K562 (cell line): ENCODE data around the gene SERGEF. TPM values are rescaled to one million over a fixed set of nuclear protein-coding genes. Genes with fewer than 3 reads are reported as not detected.

ENCODE experiments used
- ATAC-seq: fragments of 200-7000 bp; cut with Tn5 transposase; 3 replicates; pipeline ENCODE4 v1.9.1; 2020; ENCODE audit warnings: moderate library complexity
- BruUV-seq: library from RNA; stranded (reverse); fragments of 400-500 nt; replicated peaks from 2 replicates; lab custom pipeline; 2021; lab: Mats Ljungman, UMichigan
- CTCF ChIA-PET: fragments of 300-600 bp; formaldehyde crosslinking; extraction: SDS; loops from one replicate; lab custom pipeline; 2021; ENCODE audit warnings: low intra/inter-chr PET ratio; lab: Yijun Ruan, JAX
- POLR2A ChIA-PET: fragments of 300-600, 350-650 bp; sonication (Branson Sonifier 250); formaldehyde crosslinking; extraction: SDS; loops from one replicate; lab custom pipeline; 2021; ENCODE audit warnings: antibody characterized with exemption, inconsistent platforms; lab: Yijun Ruan, JAX
- DNase-seq, 4 experiments: peaks; one replicate each; pipeline versions ENCODE4 v3.0.0 to v3.0.0-alpha.2; 2011 to 2018; ENCODE audit warnings: low spot score in 3 of 4, mixed read lengths in 3 of 4; ENCODE audit errors: extremely low read depth in 1 of 4
- FAIRE-seq: peaks from 2 replicates; lab custom pipeline; 2011; peaks lifted over from hg19 to GRCh38; lab: Jason Lieb, UNC
- H2AFZ ChIP-seq: 2 replicates; pipeline ENCODE4 v1.6.0; 2011; ENCODE audit warnings: low read depth, low read length, control low read depth, inconsistent platforms
- H3K27ac ChIP-seq: fragments of 200-600 bp; 3 replicates; pipeline ENCODE4 v1.8.0; 2011; ENCODE audit warnings: low read depth, mild to moderate bottlenecking, control low read depth, inconsistent platforms, low read length, moderate library complexity, mixed read lengths; ENCODE audit errors: extremely low read depth
- H3K27me3 ChIP-seq, 2 experiments: fragments of 300-600 bp in 1 of 2; 2 replicates in 1 of 2; 3 replicates in 1 of 2; pipeline versions ENCODE4 v1.6.0 to v1.8.0; 2011; ENCODE audit warnings: inconsistent platforms in 2 of 2, low read length in 2 of 2, mild to moderate bottlenecking in 1 of 2, mixed read lengths in 1 of 2, moderate library complexity in 1 of 2; ENCODE audit not compliant: control insufficient read depth in 2 of 2, insufficient read depth in 2 of 2
- H3K36me3 ChIP-seq: fragments of 300-600 bp; 3 replicates; pipeline ENCODE4 v1.8.0; 2011; ENCODE audit warnings: mild to moderate bottlenecking, low read length, inconsistent platforms; ENCODE audit not compliant: control insufficient read depth, insufficient read depth
- H3K4me1 ChIP-seq, 2 experiments: fragments of 200-600 bp in 1 of 2; replicated peaks in 1 of 2; 2 replicates in 1 of 2; 3 replicates in 1 of 2; pipeline versions ENCODE4 v1.5.1 to v1.8.0; 2011; ENCODE audit warnings: inconsistent platforms in 2 of 2, low read length in 2 of 2, mild to moderate bottlenecking in 1 of 2, mixed read lengths in 1 of 2, moderate library complexity in 1 of 2; ENCODE audit not compliant: control insufficient read depth in 2 of 2, insufficient read depth in 2 of 2
- H3K4me2 ChIP-seq: 2 replicates; pipeline ENCODE4 v1.6.1; 2011; ENCODE audit warnings: low read length, control low read depth, inconsistent platforms, mixed read lengths; ENCODE audit not compliant: insufficient read depth
- H3K4me3 ChIP-seq: fragments of 200-600 bp; sonication (generic), shearing (Covaris generic); 2 replicates; pipeline ENCODE4 v1.5.1; 2016; ENCODE audit warnings: control low read depth, inconsistent platforms
- H3K79me2 ChIP-seq: fragments of 200-600 bp; 3 replicates; pipeline ENCODE4 v1.8.0; 2011; ENCODE audit warnings: low read length, inconsistent platforms; ENCODE audit not compliant: control insufficient read depth, insufficient read depth
- H3K9ac ChIP-seq, 2 experiments: 2 replicates each; pipeline versions ENCODE4 v1.6.0 to v1.6.1; 2011; ENCODE audit warnings: low read depth in 2 of 2, low read length in 2 of 2, control low read depth in 1 of 2, inconsistent platforms in 1 of 2, mild to moderate bottlenecking in 1 of 2, mixed read lengths in 1 of 2; ENCODE audit not compliant: insufficient read depth in 1 of 2
- H3K9me1 ChIP-seq: one replicate; pipeline ENCODE4 v1.6.0; 2011; ENCODE audit warnings: inconsistent platforms, mild to moderate bottlenecking, low read length, moderate library complexity; ENCODE audit not compliant: control insufficient read depth, insufficient read depth
- H3K9me3 ChIP-seq: replicated peaks from 2 replicates; pipeline ENCODE4 v1.5.1; 2011; ENCODE audit warnings: low read depth, low read length, inconsistent platforms; ENCODE audit not compliant: control insufficient read depth, insufficient read depth
- H4K20me1 ChIP-seq: replicated peaks from 2 replicates; pipeline ENCODE4 v1.6.1; 2011; ENCODE audit warnings: low read length, inconsistent platforms, mixed read lengths; ENCODE audit not compliant: control insufficient read depth, insufficient read depth
- C11orf30 ChIP-seq: fragments of 450-650 bp; IDR thresholded peaks from 2 replicates; pipeline ENCODE4 v1.6.1; 2016; ENCODE audit warnings: low read depth, mild to moderate bottlenecking
- LEF1 ChIP-seq: fragments of 450-650 bp; IDR thresholded peaks from 2 replicates; pipeline ENCODE4 v1.6.1; 2016; ENCODE audit warnings: mild to moderate bottlenecking
- THAP7 ChIP-seq: fragments of 250-450 bp; sonication (Bioruptor Pico); IDR thresholded peaks from 2 replicates; pipeline ENCODE4 v1.5.0; 2021
- ZNF316 ChIP-seq: fragments of 450-650 bp; IDR thresholded peaks from 2 replicates; pipeline ENCODE4 v1.6.1; 2016
- ZNF445 ChIP-seq: fragments of 250-450 bp; sonication (Bioruptor Pico); IDR thresholded peaks from 2 replicates; pipeline ENCODE4 v1.4.0; 2020; ENCODE audit warnings: low read depth, mild to moderate bottlenecking, moderate library complexity
- ZNF76 ChIP-seq: fragments of 250-450 bp; sonication (Bioruptor Pico); IDR thresholded peaks from 2 replicates; pipeline ENCODE4 v1.4.0; 2020; ENCODE audit warnings: mild to moderate bottlenecking, moderate library complexity, borderline replicate concordance
- WGBS: fragments of 100-300 bp; shearing (Covaris generic); methylation state at CpG from one replicate; pipeline ENCODE4 v1.1.6; 2016; ENCODE audit warnings: low coverage, mixed read lengths; ENCODE audit not compliant: insufficient coverage; ENCODE audit errors: missing lambda C conversion rate; 5-methylcytosine and 5-hydroxymethylcytosine counted together
- in situ Hi-C: fragments of 300-500 bp; cut with MboI; formaldehyde crosslinking; loops from 4 replicates; pipeline ENCODE4 v1.15.0; 2018; ENCODE audit warnings: inconsistent platforms, mixed read lengths
- intact Hi-C: fragments of 100-400 bp; cut with micrococcal nuclease; formaldehyde crosslinking; loops from 2 replicates; pipeline ENCODE4 v1.14.2; 2022
- polyA plus RNA-seq, 8 experiments: library from polyadenylated mRNA; depleted of rRNA in 4 of 8; stranded (reverse) in 5 of 8; unstranded in 3 of 8; fragments of >200 nt; fragmentation: Nextera tagmentation in 2 of 8; fragmentation: Illumina TruSeq in 1 of 8; extraction: Ambion mirVana in 2 of 8; extraction: Trizol in 1 of 8; gene quantifications; 2 replicates each; pipeline versions ENCODE4 v1.2.1 to v1.2.3, GENCODE V29; 2011 to 2014; ENCODE audit warnings: inconsistent platforms in 1 of 8, missing spikeins in 1 of 8
- total RNA-seq, 7 experiments: library from RNA; depleted of rRNA in 6 of 7; stranded (reverse); fragments of >200 nt in 6 of 7; fragmentation: Illumina TruSeq in 2 of 7; extraction: Trizol in 2 of 7; gene quantifications; 2 replicates each; pipeline versions ENCODE4 v1.2.1 to v1.2.3, GENCODE V29; 2011 to 2021; ENCODE audit warnings: low replicate concordance in 1 of 7

The SERGEF gene
- total and polyA plus RNA-seq, 9 of the 15 experiments (the other 6 are each of a cell fraction or from before 2014, with no cell fraction given), result 10.2 to 28.0 (median 19.9) TPM

- Histone ChIP-seq H3K9me1 (no peaks in the 10 kb centered on the region), H3K27me3 (no peaks in the 10 kb centered on the region), H4K20me1 (0 out of 2 replicates have a peak, but pooled peaks cover 4% of the 10 kb centered on the region), H3K27ac (no peak overlapping the region), H3K9ac (no peak overlapping the region), H3K36me3 (peaks cover 16% of the 10 kb centered on the region; the same call in 2 of the 3 replicates), H3K4me3 (no peak overlapping the region), H3K9me3 (no peaks in the 10 kb centered on the region), H3K4me2 (no peak overlapping the region), H3K4me1 (no peaks in the 10 kb centered on the region), H3K79me2 (no peaks in the 10 kb centered on the region), H2AFZ (no peak overlapping the region)
- BruUV-seq, result no TSS peak
- in situ Hi-C loops, result no loop called here
- FAIRE-seq, result no peak
- 88% methylated on average over 1 of the region's 1 CpG for WGBS
- no peak for DNase-seq
- ATAC-seq, result no peak
- no peak for TF ChIP-seq THAP7 (CRISPR knock-in tag)
- no peak for TF ChIP-seq ZNF445
- TF ChIP-seq LEF1, result no peak
- peak; percentile 86 for TF ChIP-seq ZNF316
- peak; percentile 33; the same call in 1 of the 2 replicates for TF ChIP-seq C11orf30
- no peak for TF ChIP-seq ZNF76 (CRISPR knock-in tag)
- intact Hi-C loops, result no loop called here
- CTCF ChIA-PET, result interaction anchor here (0.5 kb wide), 1 partner anchor 11 kb away, joined by 4 read pairs; no protein-coding TSS in a partner anchor
- POLR2A ChIA-PET, result no interaction called here
Observed at GRCh38 chr11:17983569-17983968, 29.3 kb downstream of the SERGEF start.
